ENCODE measurements around the gene GRAP.
A peak's percentile ranks its signal among the peaks of the same experiment; 100 is the strongest.

The GRAP gene

DNA sequence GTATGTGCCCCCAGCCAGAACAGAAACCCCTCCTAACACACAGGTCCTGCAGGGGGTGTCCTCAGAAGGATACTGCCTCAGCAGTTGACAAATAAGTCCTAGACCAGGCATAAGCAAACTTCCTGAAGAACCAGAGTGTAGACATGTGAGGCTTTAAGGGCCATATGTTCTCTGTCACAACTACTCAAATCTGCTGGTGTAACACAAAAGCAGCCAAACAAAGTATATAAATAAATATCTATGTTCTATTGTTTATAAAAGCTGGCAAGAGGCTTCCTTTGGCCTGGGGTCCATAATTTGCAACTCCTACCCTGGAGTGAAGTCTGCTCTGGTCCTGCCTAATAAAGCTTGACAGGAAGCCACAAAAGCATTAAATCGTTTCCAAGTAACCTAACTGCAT lies 52.1 kb downstream of the GRAP start:
- TF ChIP-seq, protein P1, sequence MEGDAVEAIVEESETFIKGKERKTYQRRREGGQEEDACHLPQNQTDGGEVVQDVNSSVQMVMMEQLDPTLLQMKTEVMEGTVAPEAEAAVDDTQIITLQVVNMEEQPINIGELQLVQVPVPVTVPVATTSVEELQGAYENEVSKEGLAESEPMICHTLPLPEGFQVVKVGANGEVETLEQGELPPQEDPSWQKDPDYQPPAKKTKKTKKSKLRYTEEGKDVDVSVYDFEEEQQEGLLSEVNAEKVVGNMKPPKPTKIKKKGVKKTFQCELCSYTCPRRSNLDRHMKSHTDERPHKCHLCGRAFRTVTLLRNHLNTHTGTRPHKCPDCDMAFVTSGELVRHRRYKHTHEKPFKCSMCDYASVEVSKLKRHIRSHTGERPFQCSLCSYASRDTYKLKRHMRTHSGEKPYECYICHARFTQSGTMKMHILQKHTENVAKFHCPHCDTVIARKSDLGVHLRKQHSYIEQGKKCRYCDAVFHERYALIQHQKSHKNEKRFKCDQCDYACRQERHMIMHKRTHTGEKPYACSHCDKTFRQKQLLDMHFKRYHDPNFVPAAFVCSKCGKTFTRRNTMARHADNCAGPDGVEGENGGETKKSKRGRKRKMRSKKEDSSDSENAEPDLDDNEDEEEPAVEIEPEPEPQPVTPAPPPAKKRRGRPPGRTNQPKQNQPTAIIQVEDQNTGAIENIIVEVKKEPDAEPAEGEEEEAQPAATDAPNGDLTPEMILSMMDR (IDR thresholded peaks at IDR 0.05; ENCODE audit: borderline replicate concordance, extremely low read depth, low read length, poor library complexity, severe bottlenecking) = no peak
- no peaks in the 10 kb centered on the region for H3K79me2 ChIP-seq (ENCODE audit: insufficient read depth, low read length)
- no peak overlapping the region for H3K27ac ChIP-seq (ENCODE audit: low read length)
- ATAC-seq (ENCODE audit: insufficient read depth, low read depth) (no peak), DNase-seq (no peak)
- no peak overlapping the region for H3K9ac ChIP-seq (ENCODE audit: low read depth, low read length)
- H4K20me1 ChIP-seq (ENCODE audit: insufficient read depth, low read length) = peaks cover 6% of the 10 kb centered on the region; the same call in 1 of the 2 replicates
- H3K4me1 ChIP-seq (ENCODE audit: insufficient read depth, low read length) = no peaks in the 10 kb centered on the region
- H3K9me3 ChIP-seq (ENCODE audit: insufficient read depth, low read length, severe bottlenecking) = peaks cover 3% of the 10 kb centered on the region
- H3K27me3 ChIP-seq (ENCODE audit: insufficient read depth, low read length, poor library complexity) = no peaks in the 10 kb centered on the region
- no peak overlapping the region for H2AFZ ChIP-seq (ENCODE audit: low read depth, low read length)
- H3K4me3 ChIP-seq (ENCODE audit: low read depth in 1 of 2, low read length in 2 of 2) = no peak overlapping the region
- H3K36me3 ChIP-seq (ENCODE audit: insufficient read depth, low read length) = no peaks in the 10 kb centered on the region
- no peak overlapping the region for H3K4me2 ChIP-seq (ENCODE audit: insufficient read depth, low read length)

DNA sequence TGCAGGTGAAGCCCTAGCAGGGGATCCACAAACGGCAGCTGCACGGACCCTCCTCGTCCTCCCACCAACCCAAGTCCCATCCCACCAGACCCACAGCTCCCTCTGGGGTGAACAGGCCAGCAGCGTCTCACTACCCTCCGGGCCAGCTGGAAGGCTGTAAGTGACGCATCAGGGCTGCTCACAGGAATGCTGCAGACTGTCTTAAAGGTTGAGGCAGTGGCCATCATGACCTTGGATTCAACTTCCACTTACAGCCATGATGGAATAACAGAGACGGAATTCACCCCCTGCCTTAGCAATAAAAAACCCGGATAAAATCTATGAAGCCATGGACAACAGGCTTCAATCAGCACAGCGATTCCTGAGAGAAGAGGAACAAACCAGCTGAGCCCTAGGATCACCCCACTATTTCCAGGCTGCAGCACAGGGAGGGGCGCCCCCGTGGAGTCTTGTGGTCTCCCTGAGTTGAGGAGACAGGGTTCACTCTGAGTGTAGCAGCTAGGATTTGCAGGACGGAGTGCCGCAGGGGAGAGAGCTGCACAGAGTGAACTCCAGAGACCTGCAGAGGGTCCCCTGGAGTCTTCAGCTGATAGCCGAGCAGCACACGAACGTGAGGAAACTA lies 52.7 kb downstream of the GRAP start:
- Histone ChIP-seq H2AFZ (ENCODE audit: low read depth, low read length) (no peak overlapping the region), H3K4me1 (ENCODE audit: insufficient read depth, low read length) (no peaks in the 10 kb centered on the region), H3K27me3 (ENCODE audit: insufficient read depth, low read length, poor library complexity) (no peaks in the 10 kb centered on the region), H4K20me1 (ENCODE audit: insufficient read depth, low read length) (peaks cover 6% of the 10 kb centered on the region; the same call in 1 of the 2 replicates), H3K9me3 (ENCODE audit: insufficient read depth, low read length, severe bottlenecking) (peaks cover 3% of the 10 kb centered on the region), H3K27ac (ENCODE audit: low read length) (no peak overlapping the region), H3K36me3 (ENCODE audit: insufficient read depth, low read length) (no peaks in the 10 kb centered on the region), H3K9ac (ENCODE audit: low read depth, low read length) (no peak overlapping the region), H3K4me3 (ENCODE audit: low read depth in 1 of 2, low read length in 2 of 2) (no peak overlapping the region), H3K79me2 (ENCODE audit: insufficient read depth, low read length) (no peaks in the 10 kb centered on the region), H3K4me2 (ENCODE audit: insufficient read depth, low read length) (no peak overlapping the region)
- DNase-seq (no peak), ATAC-seq (ENCODE audit: insufficient read depth, low read depth) (no peak)
- TF ChIP-seq, protein P1 (IDR thresholded peaks at IDR 0.05; ENCODE audit: borderline replicate concordance, extremely low read depth, low read length, poor library complexity, severe bottlenecking) = no peak
- TF ChIP-seq EZH2 (IDR thresholded peaks at IDR 0.05; ENCODE audit: borderline replicate concordance, low read depth, low read length, severe bottlenecking) = no peak

DNA sequence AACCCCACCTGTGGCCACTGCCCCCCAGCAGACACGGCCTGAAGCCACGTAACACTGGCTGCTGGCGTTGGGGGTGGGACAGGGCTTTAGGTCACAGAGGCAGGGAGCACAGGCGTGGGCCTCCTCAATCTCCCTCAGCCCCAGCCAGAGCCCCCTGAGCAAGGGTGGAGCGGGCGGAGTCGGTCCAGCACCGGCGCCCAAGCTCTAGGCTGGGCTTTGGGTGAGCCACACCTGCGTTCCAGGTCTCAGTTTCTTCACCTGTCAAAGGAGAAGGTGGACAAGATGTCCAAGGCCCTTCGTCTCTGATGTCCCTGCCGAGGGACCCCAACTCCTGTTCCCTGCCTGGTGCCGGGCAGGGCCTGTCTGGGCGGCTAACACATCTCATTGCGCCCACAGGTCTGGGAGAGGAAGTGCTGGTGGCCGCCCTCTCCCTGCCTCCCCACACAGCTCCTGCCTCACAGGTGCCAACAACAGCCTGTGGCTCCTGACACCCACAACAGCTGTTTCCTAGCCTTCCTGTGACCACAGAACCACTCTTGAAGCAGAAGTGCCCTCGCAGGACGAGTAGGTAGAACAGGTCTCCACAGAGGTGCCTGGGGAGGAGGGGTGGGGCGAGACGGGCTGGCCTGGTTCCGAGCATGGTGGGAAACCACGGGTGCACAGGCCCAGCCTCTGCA lies 54.2 kb downstream of the GRAP start:
- H3K4me2 ChIP-seq (ENCODE audit: insufficient read depth, low read length) = no peak overlapping the region
- no peak overlapping the region for H3K9ac ChIP-seq (ENCODE audit: low read depth, low read length)
- DNase-seq (peak; percentile 32), ATAC-seq (ENCODE audit: insufficient read depth, low read depth) (peak; percentile 71)
- H2AFZ ChIP-seq (ENCODE audit: low read depth, low read length) = no peak overlapping the region
- no peaks in the 10 kb centered on the region for H3K79me2 ChIP-seq (ENCODE audit: insufficient read depth, low read length)
- no peaks in the 10 kb centered on the region for H3K27me3 ChIP-seq (ENCODE audit: insufficient read depth, low read length, poor library complexity)
- H3K27ac ChIP-seq (ENCODE audit: low read length) = no peak overlapping the region
- no peak for TF ChIP-seq EZH2 (IDR thresholded peaks at IDR 0.05; ENCODE audit: borderline replicate concordance, low read depth, low read length, severe bottlenecking)
- TF ChIP-seq, protein P1 (IDR thresholded peaks at IDR 0.05; ENCODE audit: borderline replicate concordance, extremely low read depth, low read length, poor library complexity, severe bottlenecking) = no peak
- no peak overlapping the region for H3K4me3 ChIP-seq (ENCODE audit: low read depth in 1 of 2, low read length in 2 of 2)
- H3K4me1 ChIP-seq (ENCODE audit: insufficient read depth, low read length) = no peaks in the 10 kb centered on the region
- no peaks in the 10 kb centered on the region; the same call in 1 of the 2 replicates for H4K20me1 ChIP-seq (ENCODE audit: insufficient read depth, low read length)
- no peaks in the 10 kb centered on the region for H3K36me3 ChIP-seq (ENCODE audit: insufficient read depth, low read length)
- peaks cover 3% of the 10 kb centered on the region for H3K9me3 ChIP-seq (ENCODE audit: insufficient read depth, low read length, severe bottlenecking)

Measured in DND-41 (cell line).